Measurements from ENCODE around the gene ALX4.

GRCh38 chr11:44308256-44308922, 1.6 kb downstream of the ALX4 start:
- no peak for TF ChIP-seq CTCF (IDR thresholded peaks at IDR 0.05)
- TF ChIP-seq POLR2A (IDR thresholded peaks at IDR 0.05), result no peak

Data from testis (tissue), 2 donors.